ENCODE results near the gene CAMK1D. TPM values are rescaled to one million over a fixed set of nuclear protein-coding genes. Genes with fewer than 3 reads are reported as not detected.

CAMK1D gene
- total and polyA plus RNA-seq, 2 experiments from 2014 or later = 4.6 to 7.2 TPM

GRCh38 chr10:12321641-12322040, 27.7 kb upstream of the CAMK1D start:
- H3K36me3 Mint-ChIP-seq (ENCODE audit: low read depth) = no peaks in the 10 kb centered on the region

More at GRCh38 chr10:12321641-12322040, 27.7 kb upstream of the CAMK1D start:
- H4K20me1 ChIP-seq (replicated peaks; ENCODE audit: insufficient read depth) = no peaks in the 10 kb centered on the region
- Mint-ChIP-seq H3K27ac (no peak overlapping the region), H3K4me1 (no peaks in the 10 kb centered on the region), H3K9me3 (no peaks in the 10 kb centered on the region), H3K4me3 (no peak overlapping the region), H3K27me3 (ENCODE audit: insufficient read depth, low read depth, poor library complexity) (no peaks in the 10 kb centered on the region)
- H3K9me2 ChIP-seq (ENCODE audit: insufficient read depth) = no peaks in the 10 kb centered on the region
- ATAC-seq (no peak), DNase-seq (ENCODE audit: low spot score) (no peak)
- H3K4me3 ChIP-seq = no peak overlapping the region
- H3F3A ChIP-seq (replicated peaks; ENCODE audit: low read depth) = no peaks in the 10 kb centered on the region
- no peak overlapping the region for H3K4me2 ChIP-seq
- no peaks in the 10 kb centered on the region for H3K4me1 ChIP-seq (ENCODE audit: insufficient read depth)
- no peak overlapping the region for H3K27ac ChIP-seq (ENCODE audit: low read depth)
- H3K27me3 ChIP-seq (ENCODE audit: insufficient read depth) = no peaks in the 10 kb centered on the region
- no peaks in the 10 kb centered on the region for H3K36me3 ChIP-seq (ENCODE audit: insufficient read depth)
- TF ChIP-seq ZNF462 (CRISPR knock-in tag; IDR thresholded peaks at IDR 0.05) (no peak), ETS1 (IDR thresholded peaks at IDR 0.05) (no peak), CTCF (conservative IDR thresholded peaks at IDR 0.05; ENCODE audit: low read depth in 2 of 2) (no peak), STAT1 (IDR thresholded peaks at IDR 0.05; ENCODE audit: unreplicated experiment) (no peak), EZH2 (IDR thresholded peaks at IDR 0.05; ENCODE audit: low read depth, unreplicated experiment) (no peak), CREB1 (CRISPR knock-in tag; IDR thresholded peaks at IDR 0.05; ENCODE audit: low read depth) (no peak), EZH2phosphoT487 (IDR thresholded peaks at IDR 0.05; ENCODE audit: unreplicated experiment) (no peak), NANOG (IDR thresholded peaks at IDR 0.05; ENCODE audit: borderline replicate concordance) (no peak), JUNB (IDR thresholded peaks at IDR 0.05; ENCODE audit: unreplicated experiment) (no peak), ZNF114 (CRISPR knock-in tag; IDR thresholded peaks at IDR 0.05) (no peak)
- no peaks in the 10 kb centered on the region for H3K79me2 ChIP-seq (replicated peaks; ENCODE audit: insufficient read depth)
- H2AFZ ChIP-seq = no peak overlapping the region
